ACHN (cell line): Measurements from ENCODE around the gene C10orf90.

Experiments used
- DNase-seq: peaks from one replicate; pipeline ENCODE4 v3.0.0-alpha.2; 2015
- in situ Hi-C: cut with HindIII; loops from 2 replicates; pipeline ENCODE4 v1.10.0; 2017; ENCODE audit warnings: low sequenced_read_pairs, low pct_ligation_motif_present, low pct_unique_long_range_greater_than_20kb

C10orf90 gene

DNA sequence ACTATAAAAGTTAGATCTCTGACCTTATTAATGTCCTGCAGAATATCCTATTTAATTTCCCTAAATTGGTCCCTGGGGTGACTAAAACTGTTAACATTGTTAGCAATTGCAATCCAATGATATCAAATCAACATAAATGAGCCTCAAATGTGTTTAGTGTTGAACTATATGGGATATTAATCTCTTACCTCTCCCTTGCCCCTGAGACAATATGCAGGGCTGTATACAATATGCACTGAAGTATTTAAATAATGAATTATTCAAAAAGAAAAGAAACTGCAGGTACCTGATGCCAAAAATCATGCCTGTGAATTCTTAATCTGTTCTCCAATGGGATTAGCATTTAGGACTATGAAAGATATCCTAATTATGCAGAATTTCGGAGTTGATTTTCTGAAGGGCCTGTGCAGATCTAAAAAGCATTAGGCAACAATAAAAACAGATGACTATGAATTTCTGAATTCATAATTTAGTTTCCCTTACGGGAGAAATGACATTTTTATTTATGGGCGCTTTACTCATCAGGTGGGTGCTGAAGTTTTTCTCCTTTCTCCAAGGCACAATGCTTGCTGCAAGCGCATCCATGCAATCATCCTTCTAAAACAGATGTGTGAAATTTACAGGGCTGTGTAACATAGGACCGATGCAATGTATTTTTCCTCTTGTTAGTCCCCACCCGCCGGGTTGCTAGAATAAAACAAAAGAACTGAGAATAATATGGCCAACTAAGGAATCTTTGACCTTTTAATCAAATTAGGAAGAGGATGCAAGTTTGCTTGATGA, 5.4 kb upstream of the C10orf90 start:
- no peak for DNase-seq
- in situ Hi-C loops = no loop called here

DNA sequence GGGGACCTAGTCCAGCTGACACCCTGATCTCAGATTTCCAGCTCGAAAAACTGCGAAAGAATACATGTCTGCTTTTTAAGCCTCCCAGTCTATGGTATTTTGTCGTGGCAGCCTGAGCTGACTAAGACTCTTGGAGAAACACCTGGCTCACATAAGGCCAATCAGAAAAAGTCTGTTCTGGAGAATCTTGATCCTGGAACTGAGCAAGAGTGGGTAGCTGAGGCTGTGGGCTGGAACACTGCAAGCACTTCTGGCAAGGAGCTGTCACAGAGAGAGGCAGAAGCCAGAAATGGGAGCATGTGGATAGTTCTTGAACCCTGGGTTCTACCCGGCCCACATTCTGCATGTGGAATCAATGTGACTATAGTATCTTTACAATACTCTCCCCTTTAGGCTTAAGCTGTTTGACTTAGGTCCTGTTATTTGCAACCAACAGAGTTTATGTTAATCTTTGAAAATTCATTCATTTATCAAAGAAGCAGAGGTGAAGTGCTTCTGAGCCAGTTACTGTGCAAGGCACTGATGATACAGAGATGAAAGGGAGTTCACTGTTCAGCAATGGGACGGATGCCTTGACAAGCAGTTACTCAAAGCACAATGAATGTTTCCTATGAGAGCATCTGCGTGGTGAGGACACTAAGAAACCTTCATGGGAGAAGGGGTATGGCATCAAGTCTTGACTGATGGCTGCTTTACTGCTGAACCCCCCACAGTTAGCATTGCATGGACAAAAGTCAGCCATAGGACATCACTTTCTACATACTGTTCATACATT, 4.4 kb upstream of the C10orf90 start:
- in situ Hi-C loops = no loop called here
- DNase-seq = no peak

DNA sequence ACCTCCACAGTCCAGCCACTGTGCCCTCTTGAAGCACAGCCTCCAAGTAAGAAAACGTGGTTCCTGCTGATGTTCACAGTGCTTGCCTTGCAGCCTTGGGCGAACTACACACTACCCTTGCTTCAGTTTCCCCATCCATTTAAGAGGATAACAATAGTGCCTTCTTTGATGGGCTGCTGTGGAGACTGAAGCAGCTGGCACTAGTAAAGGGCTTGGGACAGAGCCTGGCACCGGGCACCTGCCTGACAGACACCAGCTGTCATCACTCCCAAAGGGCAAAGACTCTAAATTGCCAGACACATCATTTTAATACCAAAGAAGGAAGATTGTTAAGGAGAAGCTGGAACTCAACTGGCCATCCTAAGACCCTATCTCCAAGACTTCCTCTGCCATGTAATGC, 3.1 kb upstream of the C10orf90 start:
- no peak for DNase-seq
- in situ Hi-C loops = no loop called here

DNA sequence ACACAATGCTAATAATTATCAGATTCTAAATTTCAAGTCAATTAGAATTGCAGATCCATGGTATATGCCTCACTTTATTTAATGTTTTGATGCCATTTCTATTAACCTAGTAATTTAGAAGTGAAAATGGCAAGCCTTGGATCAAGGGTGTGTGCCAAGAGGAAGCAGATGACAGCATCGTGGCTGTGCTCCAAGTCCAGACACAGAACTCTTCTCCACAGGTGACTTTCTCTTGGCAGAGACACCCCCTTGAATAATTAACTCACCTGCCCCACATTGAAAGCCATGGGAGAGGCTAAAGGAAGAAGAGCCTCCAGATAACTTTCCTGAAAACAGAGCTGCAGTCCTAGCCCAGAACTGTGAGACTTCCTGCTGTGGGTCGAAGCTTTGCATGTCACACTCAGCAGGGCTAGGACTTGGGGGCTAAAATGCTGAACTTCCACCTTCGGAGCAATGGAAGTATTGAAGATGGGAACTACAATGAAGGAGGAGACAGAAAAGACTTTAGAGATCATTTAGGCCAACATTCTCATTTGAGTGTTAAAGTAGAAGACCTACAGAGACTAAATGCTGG, 996 bp upstream of the C10orf90 start:
- in situ Hi-C loops = no loop called here
- DNase-seq = no peak

DNA sequence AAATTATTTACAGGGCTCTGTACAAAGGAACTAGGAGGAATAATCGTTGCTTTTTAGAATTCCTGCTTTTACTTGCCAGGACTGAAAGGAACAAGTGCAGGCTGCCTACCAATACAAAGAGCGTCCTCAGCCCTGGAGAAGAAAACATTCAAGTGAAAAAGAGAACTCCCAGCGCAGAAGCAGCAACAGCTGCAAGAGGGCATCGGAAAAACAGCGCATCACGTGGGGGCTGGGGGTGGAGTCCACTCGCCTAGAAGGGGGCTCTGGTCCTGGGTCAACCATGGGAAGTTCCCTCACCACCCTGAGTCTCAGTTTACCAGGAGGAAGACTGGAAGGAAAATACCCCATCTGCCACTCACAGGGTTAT, 385 bp upstream of the C10orf90 start:
- in situ Hi-C loops = no loop called here
- no peak for DNase-seq

DNA sequence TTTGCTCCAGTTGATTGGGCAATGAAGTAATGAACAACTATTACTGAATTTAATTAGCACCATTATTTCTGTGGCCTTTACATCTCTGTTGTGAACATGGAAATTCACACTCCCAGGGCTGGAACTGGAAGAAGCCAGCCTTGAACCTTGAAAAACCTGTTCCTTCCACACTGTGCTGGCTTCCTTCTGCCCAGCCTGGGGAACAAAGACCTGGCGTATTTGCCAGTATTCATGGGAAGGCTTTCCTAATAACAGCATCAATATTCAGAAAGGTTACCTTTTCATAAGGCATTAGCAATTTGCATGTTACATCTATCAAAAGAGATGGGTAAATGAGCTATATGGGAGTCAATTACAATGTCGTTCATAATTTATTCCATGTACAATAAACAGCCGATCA, 1.3 kb downstream of the C10orf90 start:
- in situ Hi-C loops = no loop called here
- no peak for DNase-seq

DNA sequence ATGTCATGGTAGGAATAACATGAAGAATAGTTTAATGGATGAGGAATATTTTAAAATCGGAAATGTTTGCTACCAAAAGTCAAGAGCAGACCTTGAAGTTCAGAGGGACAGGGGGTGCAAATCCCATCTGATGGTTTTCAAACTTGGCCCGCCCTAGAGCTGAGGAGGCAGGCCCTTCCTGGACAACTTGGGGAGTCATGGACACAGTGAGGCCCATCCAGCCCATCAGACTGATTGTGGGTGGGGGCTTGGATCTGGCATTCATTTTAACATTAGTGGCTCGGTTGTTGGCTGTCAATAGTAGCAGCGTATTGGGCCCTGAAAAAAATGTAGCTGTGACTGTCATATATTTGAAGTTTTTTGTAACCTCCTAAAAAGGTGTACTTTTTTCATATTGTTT, 2.0 kb downstream of the C10orf90 start:
- DNase-seq = no peak
- in situ Hi-C loops = no loop called here

DNA sequence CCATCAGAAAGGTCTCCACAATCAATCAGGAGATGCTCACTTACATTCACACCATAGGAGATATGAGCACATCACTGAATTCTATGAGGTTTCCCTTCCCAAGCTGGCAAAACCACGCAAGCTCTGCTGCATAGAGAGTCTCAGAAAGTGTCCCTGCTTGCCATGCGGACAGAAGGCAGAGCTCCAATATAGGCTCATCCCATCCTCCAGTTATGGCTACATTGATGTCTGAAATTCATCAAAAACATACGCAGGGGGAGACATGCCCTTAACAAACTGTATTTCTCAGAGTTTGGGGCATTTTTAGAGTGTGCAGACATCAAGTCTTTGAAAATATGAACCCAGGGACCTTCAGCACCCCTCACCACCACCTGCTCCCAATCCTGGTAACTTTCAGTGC, 2.9 kb downstream of the C10orf90 start:
- in situ Hi-C loops = no loop called here
- no peak for DNase-seq

DNA sequence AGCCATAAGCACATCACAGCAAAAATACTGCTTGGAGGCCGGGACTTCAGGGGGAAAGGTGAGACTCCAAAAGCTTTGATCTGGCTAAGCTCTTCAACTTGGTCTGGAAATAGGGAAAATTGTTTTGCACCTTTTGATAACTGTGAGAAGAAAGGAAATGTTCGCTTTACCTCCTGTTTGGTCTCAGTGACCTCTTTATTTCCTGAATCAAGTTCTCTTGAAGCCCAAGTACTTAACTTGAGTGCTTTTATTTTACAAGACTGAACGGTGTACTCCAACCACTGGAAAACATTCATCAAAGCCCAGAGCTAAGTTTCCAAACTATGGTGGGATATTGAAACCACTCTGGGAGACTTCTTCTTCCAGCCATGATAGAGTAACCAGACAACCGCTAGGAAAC, 5.3 kb downstream of the C10orf90 start:
- in situ Hi-C loops = no loop called here
- no peak for DNase-seq

DNA sequence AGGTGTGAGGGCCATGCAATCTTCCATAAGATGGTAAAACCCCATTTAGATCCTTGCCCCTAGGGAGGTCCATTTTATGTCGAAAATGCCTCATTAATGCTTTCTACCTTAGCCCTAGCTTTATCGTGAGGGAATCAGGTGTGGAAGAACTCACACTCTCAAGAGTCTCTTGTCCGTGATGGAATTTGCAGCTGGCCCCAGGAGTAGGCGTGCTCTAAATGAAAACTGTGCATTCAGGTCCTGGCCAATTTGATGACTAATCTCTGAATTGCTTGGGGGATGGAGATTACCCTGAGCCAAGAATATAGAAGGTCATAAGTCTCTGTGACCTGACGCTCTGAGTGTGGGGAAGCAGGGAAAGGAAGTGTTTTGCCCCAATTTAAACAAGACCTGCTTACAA, 6.6 kb downstream of the C10orf90 start:
- in situ Hi-C loops = no loop called here
- no peak for DNase-seq

DNA sequence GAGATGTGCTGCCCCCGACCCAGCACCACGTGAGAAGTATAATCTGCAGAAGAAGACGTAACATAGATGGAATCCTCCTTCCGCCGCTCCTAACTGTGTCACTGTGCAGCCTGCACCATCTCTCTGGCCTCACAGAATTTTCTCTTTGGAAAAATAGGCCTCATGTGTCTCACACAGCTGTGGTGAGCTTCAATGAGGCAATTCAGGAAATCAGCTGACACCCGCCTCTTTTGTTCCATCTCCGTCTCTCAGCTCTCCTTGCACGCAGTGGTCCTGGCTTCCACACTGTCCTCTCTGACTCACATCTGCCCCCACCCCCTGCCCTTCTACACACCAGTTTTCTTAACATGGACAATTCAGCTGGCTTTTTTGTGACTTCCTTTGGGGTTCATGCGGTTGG, 7.2 kb downstream of the C10orf90 start:
- no peak for DNase-seq
- in situ Hi-C loops = no loop called here

DNA sequence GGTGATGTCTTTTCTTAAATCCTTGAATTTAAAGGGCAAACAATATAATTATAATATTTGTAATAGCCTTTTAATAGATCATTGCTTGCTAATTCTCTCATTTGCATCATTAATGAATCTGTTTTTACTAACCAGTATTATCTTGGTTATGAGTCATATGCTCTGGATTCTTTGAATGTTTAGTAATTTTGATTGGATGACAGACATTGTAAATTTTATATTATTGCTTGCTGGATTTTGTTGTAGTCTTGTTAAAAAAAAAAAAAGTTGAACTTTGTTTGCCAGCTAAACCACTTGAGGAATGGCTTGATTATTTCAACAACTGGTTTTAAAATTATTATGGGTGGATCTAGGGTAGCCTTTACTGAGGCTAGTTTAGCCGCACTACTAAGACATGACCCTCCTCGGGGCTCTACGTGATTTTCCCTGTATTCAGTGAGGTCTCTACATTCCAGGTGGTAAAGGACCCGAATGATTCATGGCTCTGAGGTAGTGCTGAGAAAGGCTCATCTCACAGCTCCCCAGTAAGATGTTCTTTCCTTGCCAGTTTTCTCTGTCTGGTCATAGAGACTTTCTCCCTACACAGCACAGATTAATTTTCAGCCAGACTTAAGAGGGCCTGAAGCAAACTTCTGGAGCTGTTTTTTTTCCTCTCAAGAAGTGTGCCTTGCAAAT, 8.5 kb downstream of the C10orf90 start:
- DNase-seq = no peak

DNA sequence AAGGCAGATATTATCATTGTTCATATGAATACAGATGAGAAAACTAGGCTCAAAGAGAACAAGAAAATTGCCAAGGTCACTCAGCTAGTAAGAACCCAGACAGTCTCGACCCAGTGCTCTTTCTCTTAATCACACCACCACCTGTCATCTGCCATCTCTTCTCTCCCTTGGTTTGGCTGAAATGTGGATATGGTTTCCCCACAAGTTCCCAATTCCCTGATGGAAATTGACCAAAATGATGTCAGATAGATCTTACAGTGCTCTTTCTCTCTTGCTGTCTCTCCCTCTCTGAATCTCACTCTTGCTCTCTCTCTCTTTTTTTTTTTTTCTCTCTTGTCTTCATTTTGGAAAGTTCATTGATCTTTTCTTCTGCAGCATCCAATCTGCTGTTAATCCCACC, 9.1 kb downstream of the C10orf90 start:
- in situ Hi-C loops = no loop called here
- no peak for DNase-seq

More for the DNA sequence above, 8.5 kb downstream of the C10orf90 start:
- in situ Hi-C loops = no loop called here

DNA sequence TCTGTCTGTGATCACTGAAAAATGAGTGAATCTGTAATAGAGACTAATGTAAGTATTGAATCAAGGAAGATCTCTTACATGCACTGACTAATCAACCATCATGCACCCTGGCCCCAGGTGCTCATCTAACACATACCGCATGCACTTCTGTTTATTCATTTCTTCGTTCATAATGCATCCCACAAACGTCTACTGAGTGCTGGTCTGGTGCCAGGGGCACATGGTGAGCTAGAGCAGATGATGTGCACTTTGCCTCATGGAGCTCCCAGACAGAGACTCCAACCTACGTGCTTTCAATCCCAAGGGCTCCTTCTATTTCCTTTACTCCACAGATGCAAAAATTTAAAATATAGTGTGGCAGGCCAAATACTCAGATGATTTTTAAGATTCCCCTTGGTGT, 10.7 kb downstream of the C10orf90 start:
- in situ Hi-C loops = no loop called here

DNA sequence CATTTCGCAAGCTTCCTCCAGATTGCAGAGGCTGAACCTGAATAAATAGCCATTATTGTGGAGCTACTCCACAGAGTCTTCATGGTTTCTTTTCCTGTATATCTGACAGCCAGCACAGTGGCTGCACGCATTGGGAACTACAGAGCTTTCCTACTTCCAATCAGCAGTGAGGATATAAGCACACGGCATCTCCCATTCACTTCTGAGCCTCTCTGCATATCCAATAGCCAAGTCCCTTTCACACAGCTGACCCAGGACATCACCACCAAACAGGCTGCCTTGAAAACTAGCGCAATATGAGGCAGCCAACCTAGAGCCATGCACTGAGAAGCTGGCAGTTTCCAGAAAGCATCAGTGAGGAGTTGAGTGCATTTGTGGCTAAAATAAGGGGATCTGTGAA, 11.6 kb downstream of the C10orf90 start:
- in situ Hi-C loops = no loop called here
- no peak for DNase-seq

More for the DNA sequence above, 10.7 kb downstream of the C10orf90 start:
- no peak for DNase-seq

DNA sequence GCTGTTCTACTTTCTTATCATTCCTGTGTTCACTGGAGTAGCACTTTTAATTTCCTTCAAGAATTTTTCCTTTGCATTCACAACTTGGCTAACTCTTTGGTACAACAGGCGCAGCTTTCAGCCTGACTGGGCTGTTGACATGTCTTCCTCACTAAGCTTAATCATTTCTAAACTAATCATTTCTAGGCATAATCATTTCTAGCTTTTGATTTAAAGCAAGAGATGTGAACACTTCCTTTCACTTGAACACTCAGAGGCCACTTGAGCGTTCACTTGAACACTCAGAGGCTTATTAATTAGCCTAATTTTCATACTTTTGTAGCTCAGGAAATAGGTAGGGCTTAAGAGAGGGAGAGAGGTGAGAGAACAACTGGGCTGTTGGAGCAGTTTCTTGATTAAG, 15.9 kb downstream of the C10orf90 start:
- DNase-seq = no peak
- in situ Hi-C loops = no loop called here

DNA sequence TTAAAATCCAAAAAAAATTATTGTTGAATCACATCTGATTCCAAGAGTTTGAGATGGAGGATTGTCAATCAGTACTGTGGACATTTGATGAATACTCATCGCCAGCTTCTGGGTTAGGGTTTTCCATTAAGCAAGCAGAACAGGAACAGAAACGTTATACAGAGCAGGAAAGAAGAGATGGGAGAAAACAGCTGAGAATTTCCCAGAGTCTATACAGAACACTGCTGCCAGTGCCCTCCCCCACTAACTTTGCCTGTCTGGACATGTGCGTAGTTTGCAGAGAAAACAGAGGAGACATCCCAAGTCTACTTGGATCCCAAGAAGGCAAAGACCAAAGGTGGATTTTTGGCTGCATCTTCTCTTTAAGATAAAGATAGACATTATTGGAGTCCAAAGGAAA, 19.0 kb downstream of the C10orf90 start:
- in situ Hi-C loops = no loop called here
- no peak for DNase-seq

DNA sequence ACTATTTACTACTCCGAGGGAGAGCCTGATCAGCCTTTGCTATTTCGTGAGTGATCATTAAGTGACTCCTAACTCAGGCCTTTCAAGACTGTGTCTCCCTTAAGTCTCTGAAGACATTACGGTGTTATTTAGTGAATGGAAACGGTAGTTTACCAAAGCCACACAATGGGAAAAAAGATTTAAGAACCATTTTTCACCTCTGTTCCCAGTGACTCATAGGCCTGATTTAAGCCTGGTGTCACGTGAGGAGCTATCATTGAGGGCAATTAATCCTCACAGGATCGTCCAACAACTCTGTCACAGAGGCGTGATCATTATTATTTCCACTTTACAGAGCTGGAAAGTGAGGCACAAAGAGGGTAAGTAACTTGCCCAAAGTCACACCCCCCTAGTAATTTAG, 20.3 kb downstream of the C10orf90 start:
- in situ Hi-C loops = no loop called here
- no peak for DNase-seq

DNA sequence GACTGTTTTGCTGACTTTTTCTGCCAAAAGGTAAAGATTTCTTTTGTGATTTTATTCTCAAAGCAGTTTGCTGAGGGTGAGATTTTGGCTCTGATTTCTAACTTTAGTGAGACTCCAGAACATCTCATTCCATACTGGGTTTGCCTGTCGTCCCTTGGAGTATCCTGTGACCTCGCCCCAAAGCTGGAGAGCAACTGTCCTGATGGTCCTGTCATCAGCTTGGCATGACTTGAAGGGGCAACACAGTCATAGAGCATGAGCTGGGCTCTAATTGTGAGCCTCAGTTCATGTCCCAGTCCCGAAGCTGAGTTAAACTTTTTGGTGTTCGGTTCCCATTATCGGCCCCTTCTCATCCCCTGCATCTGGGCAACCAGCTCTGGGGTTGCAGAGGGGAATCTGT, 23.4 kb downstream of the C10orf90 start:
- in situ Hi-C loops = no loop called here
- DNase-seq = no peak
